ENCODE data around the gene SH3PXD2A. TPM values are rescaled to one million over a fixed set of nuclear protein-coding genes. Genes with fewer than 3 reads are reported as not detected.
A peak's percentile ranks its signal among the peaks of the same experiment; 100 is the strongest.
"Not testable (repeated sequence)": the region's sequence is repeated elsewhere in the genome, so short reads cannot be mapped to it uniquely, and the experiment has no call there.

Gene SH3PXD2A
- total RNA-seq, 1 donor from 2014 or later: 8.3 TPM

DNA sequence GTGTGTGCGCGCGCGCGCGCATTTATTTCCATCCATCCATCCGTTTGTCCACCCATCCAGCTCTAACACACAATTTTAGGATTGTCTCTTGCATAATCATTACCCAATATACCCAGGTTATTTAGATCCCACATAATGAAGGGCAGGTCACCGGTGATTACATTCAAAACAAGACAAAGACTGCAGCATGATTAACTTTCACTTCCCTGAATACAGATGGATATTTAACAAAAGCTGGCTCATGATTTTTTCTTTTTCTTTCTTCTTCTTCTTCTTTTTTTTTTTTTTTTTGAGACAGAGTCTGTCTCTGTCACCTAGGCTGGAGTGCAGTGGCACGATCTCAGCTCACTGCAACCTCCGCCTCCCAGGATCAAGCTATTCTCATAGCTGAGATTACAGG, 86.2 kb downstream of the SH3PXD2A start:
- H3K36me3 Mint-ChIP-seq (ENCODE audit: low read depth): no peaks in the 10 kb centered on the region
- intact Hi-C loops (cut with micrococcal nuclease): no loop called here
- no peaks in the 10 kb centered on the region for H3K9me3 Mint-ChIP-seq
- peaks cover 42% of the 10 kb centered on the region for H3K4me1 Mint-ChIP-seq
- H3K4me3 Mint-ChIP-seq: no peak overlapping the region
- peaks cover 11% of the 10 kb centered on the region for H3K27me3 Mint-ChIP-seq
- no peak for DNase-seq
- H3K27ac Mint-ChIP-seq: no peak overlapping the region

DNA sequence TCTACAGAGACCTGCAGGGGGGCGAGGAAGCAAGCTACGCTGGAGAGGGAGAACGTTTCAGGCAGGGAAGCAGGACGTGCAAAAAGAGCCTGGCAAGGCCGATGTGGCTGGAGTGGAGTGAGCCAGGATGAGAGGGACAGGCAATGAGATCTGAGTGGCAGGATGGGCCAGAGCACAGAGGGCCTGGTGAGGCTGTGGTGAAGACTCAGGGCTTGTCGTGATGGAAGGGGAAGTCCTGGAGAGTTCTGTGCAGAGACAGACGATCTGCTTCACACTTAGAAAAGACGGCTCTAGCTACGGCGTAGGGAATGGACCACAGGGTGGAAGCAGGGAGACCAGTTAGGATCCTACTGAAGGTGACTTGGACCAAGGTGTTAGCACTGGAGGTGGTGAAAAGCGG, 87.0 kb downstream of the SH3PXD2A start:
- H3K27me3 Mint-ChIP-seq: peaks cover 11% of the 10 kb centered on the region
- no peak for DNase-seq
- H3K4me1 Mint-ChIP-seq: peaks cover 51% of the 10 kb centered on the region
- intact Hi-C loops (cut with micrococcal nuclease): no loop called here
- no peak overlapping the region for H3K4me3 Mint-ChIP-seq
- no peak overlapping the region for H3K27ac Mint-ChIP-seq
- H3K36me3 Mint-ChIP-seq (ENCODE audit: low read depth): no peaks in the 10 kb centered on the region
- no peaks in the 10 kb centered on the region for H3K9me3 Mint-ChIP-seq

DNA sequence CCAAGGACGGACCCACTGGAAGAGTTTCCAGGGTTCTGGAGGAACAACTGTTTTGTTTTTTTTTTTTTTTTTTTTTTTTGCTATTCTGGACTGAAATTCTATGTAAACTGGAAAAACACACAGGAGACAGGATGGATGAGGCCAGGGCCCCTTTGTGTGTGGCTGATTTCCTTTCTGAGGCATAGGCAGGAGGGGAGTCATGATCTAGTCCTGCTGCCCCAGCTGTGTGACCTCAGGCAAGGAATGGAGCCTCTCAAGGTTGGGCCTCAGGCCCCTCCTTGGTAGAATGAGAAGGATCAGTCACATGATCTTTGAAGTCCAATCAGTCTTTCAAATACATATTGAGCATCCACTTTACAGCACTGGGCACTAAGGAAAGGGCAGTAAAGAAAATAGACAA, 87.6 kb downstream of the SH3PXD2A start:
- DNase-seq: no peak
- H3K4me3 Mint-ChIP-seq: no peak overlapping the region
- intact Hi-C loops (cut with micrococcal nuclease): no loop called here
- H3K4me1 Mint-ChIP-seq: peaks cover 55% of the 10 kb centered on the region
- H3K9me3 Mint-ChIP-seq: no peaks in the 10 kb centered on the region
- peaks cover 11% of the 10 kb centered on the region for H3K27me3 Mint-ChIP-seq
- H3K36me3 Mint-ChIP-seq (ENCODE audit: low read depth): no peaks in the 10 kb centered on the region
- no peak overlapping the region for H3K27ac Mint-ChIP-seq

DNA sequence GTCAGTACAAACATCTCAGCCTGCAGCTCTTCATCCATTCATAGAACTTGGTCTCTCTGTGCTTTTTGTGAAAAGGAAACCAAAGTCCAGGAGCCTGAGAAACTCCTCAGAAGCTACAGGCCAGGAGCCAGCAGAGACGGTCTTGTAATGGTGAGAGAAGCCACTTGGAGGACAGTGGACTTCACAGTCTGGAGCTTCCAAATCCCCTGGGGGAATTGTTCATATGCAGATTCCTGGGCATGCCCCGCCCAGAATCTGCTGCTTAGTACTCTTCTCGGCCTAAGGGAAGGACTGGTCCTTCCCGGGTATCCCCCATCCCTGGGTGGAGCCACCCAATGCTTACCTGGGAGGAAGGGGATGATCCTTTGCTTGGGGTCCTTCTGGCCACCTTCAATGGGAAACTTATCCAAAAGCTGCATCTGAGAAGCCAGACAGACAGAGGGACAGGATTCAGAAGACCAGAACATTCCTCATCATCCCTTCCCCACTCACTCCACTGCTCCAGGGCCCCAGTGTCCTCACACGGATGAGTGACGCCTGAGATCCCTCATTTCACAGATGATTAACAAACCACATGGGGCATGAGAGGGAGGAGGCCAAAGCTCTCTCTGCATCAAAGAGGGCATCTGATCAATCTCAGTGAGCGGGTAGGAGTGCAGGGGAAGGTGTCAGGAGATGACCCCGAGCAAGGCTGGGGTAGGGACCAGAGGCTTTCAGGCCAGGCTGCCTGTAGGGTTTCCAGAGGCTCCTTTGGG, 88.4 kb downstream of the SH3PXD2A start:
- no peak for DNase-seq
- Mint-ChIP-seq H3K4me3 (no peak overlapping the region), H3K27me3 (peaks cover 11% of the 10 kb centered on the region), H3K27ac (no peak overlapping the region), H3K9me3 (no peaks in the 10 kb centered on the region), H3K4me1 (peaks cover 49% of the 10 kb centered on the region), H3K36me3 (ENCODE audit: low read depth) (no peaks in the 10 kb centered on the region)
- intact Hi-C loops (cut with micrococcal nuclease): no loop called here

DNA sequence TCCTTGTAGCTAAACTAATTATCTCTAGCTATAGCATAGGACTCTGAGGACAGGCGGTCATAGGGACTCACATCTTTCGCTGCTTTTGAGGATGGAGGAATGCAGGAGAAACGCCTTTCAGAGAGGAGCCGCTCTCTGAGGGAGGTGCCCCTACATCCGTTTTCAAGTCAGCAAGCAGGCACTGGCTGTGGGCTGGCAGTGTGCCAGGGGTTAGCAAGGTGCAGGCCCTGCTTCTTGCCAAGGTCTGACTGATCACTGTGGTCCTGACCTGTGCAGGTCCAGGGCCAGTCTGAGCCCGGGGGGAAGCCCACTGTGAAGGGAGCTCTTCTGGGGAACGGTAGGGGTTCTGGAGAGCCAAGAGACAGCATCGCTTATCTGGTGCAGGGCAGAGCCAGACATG, 89.4 kb downstream of the SH3PXD2A start:
- DNase-seq: peak; percentile 80
- Mint-ChIP-seq H3K36me3 (ENCODE audit: low read depth) (no peaks in the 10 kb centered on the region), H3K27me3 (peaks cover 6% of the 10 kb centered on the region), H3K4me3 (no peak overlapping the region), H3K27ac (no peak overlapping the region), H3K4me1 (peaks cover 47% of the 10 kb centered on the region), H3K9me3 (no peaks in the 10 kb centered on the region)
- intact Hi-C loops (cut with micrococcal nuclease): no loop called here

DNA sequence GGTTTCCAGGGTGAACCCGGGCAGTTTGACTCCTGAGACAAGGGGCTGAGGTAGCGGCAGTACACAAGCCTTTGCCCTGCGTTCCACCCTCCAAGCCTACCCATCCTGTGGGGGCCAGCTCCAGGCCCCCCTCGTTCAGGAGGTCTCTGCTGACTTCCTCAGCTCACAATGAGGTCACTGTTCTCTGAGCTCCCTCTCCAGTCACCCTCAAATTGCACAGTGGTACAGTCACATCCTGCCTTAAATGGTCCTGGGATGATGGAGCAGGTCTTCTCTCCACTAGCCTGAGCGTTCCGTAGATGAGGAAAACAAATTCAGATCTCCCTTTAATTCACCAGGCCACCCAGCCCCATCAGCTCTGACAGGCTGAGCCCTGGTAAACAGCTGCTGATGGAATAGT, 90.2 kb downstream of the SH3PXD2A start:
- H3K36me3 Mint-ChIP-seq (ENCODE audit: low read depth): no peaks in the 10 kb centered on the region
- H3K27ac Mint-ChIP-seq: no peak overlapping the region
- peaks cover 47% of the 10 kb centered on the region for H3K4me1 Mint-ChIP-seq
- intact Hi-C loops (cut with micrococcal nuclease): no loop called here
- H3K27me3 Mint-ChIP-seq: peaks cover 5% of the 10 kb centered on the region
- no peak overlapping the region for H3K4me3 Mint-ChIP-seq
- no peaks in the 10 kb centered on the region for H3K9me3 Mint-ChIP-seq
- DNase-seq: no peak

DNA sequence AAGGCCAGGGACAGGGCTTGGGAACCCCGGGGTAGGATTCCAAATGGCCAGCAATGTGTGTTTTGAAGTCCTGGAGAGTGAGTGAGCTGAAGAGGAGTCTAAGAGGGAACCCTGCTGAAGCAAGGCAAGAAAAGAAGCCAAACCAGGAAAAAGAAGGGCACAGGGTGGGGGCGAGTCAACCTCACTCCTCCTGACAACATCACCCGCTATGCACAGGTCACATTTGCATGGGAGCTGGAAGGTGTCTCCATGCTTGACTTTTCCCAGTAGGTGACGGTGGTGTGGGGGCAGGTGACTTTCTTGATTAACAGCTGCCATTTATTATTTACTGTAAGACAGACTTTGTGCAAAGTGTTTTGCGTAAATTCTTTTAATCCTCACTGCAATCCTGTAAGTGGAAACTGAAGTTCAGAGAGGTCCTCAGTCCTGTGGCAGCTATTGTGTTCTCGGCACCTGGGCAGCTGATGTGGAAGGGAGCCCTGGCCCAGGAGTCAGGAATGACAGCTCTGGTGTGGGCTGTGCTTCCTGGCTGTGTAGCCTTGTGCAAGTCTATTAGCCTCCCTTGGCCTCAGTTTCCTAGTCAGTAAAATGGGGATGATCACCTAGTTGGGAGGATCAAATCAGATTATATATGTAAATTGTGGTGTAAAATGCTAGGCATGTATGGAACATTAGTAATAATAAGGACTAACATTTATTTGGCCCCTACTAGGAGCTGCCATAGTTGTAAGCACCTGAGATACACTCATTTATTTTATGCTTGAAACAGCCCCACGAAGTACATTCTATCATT, 90.9 kb downstream of the SH3PXD2A start:
- Mint-ChIP-seq H3K36me3 (ENCODE audit: low read depth) (no peaks in the 10 kb centered on the region), H3K9me3 (no peaks in the 10 kb centered on the region), H3K4me1 (peaks cover 50% of the 10 kb centered on the region), H3K27me3 (peaks cover 5% of the 10 kb centered on the region), H3K27ac (no peak overlapping the region), H3K4me3 (peak overlapping the region; percentile 6)
- intact Hi-C loops (cut with micrococcal nuclease): no loop called here
- DNase-seq: no peak

DNA sequence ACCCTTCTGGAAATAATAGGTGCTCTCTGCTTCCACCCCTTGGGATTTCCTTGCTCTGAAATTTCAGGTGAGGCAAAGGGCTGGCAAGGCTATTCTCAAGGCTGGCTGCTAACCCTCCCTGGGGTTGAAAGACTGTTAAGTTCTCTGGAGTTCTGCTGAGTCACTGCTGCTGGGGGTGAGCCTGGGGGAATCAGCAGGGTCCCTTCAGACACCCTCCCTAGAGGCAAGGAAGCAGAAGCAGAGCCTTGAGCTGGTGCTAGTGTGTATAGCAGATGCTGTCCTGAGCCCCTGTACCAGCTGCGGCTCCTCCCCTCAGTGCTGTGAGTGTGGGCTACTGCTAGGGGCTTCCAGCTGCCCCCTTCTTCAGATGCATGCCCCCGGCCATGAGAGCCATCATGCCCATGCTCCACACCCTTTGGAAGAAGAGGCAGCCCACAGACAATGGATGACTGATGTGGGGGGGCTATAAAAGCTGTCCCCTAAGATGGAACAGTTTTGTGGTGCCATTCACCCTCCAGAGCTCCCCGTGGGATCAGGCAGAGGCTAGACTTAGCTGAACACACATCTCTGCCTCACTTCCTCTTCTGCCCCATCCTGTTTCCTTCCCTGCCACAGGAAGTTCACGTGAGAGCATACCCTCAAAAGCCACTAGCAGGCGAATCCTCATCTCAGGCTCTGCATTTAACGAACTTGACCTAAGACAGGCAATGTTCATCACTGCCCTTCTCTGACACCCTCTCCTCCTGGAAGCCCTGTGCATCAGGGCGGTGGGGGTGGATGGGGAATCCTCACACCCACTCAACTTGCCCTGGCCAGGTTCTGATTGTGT, 91.8 kb downstream of the SH3PXD2A start:
- Mint-ChIP-seq H3K27me3 (peaks cover 2% of the 10 kb centered on the region), H3K27ac (no peak overlapping the region), H3K9me3 (no peaks in the 10 kb centered on the region), H3K4me1 (peaks cover 54% of the 10 kb centered on the region), H3K4me3 (peak overlapping the region; percentile 6), H3K36me3 (ENCODE audit: low read depth) (no peaks in the 10 kb centered on the region)
- intact Hi-C loops (cut with micrococcal nuclease): no loop called here
- peak; percentile 75 for DNase-seq

DNA sequence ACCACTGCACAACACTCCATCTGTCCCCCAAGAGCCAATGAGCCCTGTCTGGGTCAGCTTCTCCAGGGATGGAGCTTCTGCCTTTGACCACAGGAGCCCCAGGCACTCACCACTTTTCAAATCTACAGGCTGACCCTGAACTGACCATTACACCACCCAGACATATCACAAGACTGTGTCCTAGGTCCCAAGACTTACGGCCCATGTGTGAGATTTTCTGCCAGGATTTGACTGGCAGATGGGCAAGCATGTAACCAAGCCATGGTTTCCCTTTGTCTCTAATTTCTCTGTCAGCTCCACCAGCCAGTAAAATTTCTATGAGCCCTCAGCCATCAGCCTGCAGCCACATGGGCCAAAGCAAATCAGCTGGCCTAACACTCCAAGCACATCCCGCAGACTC, 92.5 kb downstream of the SH3PXD2A start:
- DNase-seq: no peak
- peak overlapping the region; percentile 7 for H3K27ac Mint-ChIP-seq
- H3K9me3 Mint-ChIP-seq: no peaks in the 10 kb centered on the region
- H3K27me3 Mint-ChIP-seq: peaks cover 2% of the 10 kb centered on the region
- H3K36me3 Mint-ChIP-seq (ENCODE audit: low read depth): no peaks in the 10 kb centered on the region
- no peak overlapping the region for H3K4me3 Mint-ChIP-seq
- intact Hi-C loops (cut with micrococcal nuclease): no loop called here
- H3K4me1 Mint-ChIP-seq: peaks cover 56% of the 10 kb centered on the region

DNA sequence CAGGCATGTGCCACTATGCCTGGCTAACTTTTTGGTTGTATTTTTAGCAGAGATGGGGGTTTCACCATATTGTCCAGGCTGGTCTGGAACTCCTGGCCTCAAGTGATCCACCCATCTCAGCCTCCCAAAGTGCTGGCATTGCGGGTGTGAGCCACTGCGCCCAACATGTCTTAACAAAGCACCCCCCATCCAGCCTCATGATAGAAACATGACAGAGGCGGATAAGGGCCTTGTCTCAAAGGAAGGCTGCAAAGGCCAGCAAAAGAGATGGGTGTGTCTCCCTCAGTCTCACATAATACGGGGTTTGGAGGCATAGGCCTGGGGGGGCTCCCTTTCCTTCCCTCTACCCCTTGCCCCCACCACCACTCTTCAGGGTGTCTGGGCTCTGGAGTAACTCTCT, 93.2 kb downstream of the SH3PXD2A start:
- H3K27me3 Mint-ChIP-seq: peaks cover 4% of the 10 kb centered on the region
- no peaks in the 10 kb centered on the region for H3K36me3 Mint-ChIP-seq (ENCODE audit: low read depth)
- H3K27ac Mint-ChIP-seq: no peak overlapping the region
- no peak for DNase-seq
- peaks cover 63% of the 10 kb centered on the region for H3K4me1 Mint-ChIP-seq
- H3K9me3 Mint-ChIP-seq: no peaks in the 10 kb centered on the region
- intact Hi-C loops (cut with micrococcal nuclease): no loop called here
- H3K4me3 Mint-ChIP-seq: no peak overlapping the region

DNA sequence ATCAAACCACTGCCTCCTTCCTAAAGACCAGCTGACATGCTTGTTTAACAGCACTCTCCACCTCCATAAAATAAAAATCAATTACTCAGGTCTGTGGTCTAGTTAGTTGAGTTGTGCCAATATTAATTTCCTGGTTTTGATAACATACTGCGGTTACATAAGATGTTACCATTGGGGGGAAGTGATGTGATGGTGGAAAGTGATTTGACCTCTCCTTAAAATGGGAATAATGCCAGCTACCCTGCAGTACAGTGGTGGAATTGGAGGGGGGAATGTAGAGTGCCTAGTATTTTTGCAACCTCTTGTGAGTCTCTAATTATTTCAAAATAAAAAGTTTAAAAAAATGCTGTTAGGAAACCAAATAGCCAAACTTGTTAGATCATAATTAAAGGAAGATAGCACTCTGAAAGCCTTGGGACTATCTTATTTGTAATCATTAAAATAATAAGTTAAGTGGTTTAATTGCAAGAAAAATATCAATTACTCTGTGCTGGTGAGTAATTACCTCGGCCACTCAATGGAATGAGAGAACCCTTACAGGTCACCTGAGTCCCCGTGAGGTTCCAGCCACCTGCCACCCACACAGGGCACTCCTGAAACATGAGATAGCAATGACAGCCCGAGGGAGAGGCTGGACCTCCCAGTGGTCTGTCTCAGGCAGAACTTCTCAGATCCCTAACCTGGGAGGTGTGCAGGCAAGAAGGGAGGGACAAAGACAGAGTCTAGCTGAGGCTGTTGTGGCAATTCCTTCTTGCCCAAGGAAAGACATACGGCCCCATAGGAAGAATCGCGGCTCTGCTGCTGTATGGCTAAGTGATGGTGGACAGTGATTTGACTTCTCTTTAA, 94.1 kb downstream of the SH3PXD2A start:
- Mint-ChIP-seq H3K9me3 (no peaks in the 10 kb centered on the region), H3K27ac (no peak overlapping the region)

DNA sequence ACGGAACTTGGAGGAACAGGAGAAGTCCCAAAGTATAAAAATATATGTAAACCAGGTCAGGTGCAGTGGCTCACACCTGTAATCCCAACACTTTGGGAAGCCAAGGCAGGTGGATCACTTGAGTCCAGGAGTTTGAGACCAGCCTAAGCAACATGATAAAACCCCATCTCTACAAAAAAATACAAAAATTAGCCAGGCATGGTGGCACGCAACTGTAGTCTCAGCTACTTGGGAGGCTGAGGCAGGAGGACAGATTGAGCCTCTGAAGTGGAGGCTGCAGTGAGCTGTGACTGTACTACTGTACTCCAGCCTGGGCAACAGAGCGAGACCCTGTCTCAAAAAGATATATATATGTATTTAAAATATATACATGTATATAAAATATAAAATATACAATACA, 95.1 kb downstream of the SH3PXD2A start:
- Mint-ChIP-seq H3K4me1 (peaks cover 61% of the 10 kb centered on the region), H3K27me3 (peaks cover 12% of the 10 kb centered on the region)
- DNase-seq; H3K4me3 Mint-ChIP-seq; H3K36me3 Mint-ChIP-seq (ENCODE audit: low read depth); intact Hi-C loops (cut with micrococcal nuclease); H3K9me3 Mint-ChIP-seq; H3K27ac Mint-ChIP-seq: not testable (repeated sequence)

More for the DNA sequence above, 94.1 kb downstream of the SH3PXD2A start:
- no peak overlapping the region for H3K4me3 Mint-ChIP-seq
- H3K4me1 Mint-ChIP-seq: peaks cover 68% of the 10 kb centered on the region
- intact Hi-C loops (cut with micrococcal nuclease): no loop called here
- peaks cover 8% of the 10 kb centered on the region for H3K27me3 Mint-ChIP-seq
- no peaks in the 10 kb centered on the region for H3K36me3 Mint-ChIP-seq (ENCODE audit: low read depth)
- DNase-seq: no peak

DNA sequence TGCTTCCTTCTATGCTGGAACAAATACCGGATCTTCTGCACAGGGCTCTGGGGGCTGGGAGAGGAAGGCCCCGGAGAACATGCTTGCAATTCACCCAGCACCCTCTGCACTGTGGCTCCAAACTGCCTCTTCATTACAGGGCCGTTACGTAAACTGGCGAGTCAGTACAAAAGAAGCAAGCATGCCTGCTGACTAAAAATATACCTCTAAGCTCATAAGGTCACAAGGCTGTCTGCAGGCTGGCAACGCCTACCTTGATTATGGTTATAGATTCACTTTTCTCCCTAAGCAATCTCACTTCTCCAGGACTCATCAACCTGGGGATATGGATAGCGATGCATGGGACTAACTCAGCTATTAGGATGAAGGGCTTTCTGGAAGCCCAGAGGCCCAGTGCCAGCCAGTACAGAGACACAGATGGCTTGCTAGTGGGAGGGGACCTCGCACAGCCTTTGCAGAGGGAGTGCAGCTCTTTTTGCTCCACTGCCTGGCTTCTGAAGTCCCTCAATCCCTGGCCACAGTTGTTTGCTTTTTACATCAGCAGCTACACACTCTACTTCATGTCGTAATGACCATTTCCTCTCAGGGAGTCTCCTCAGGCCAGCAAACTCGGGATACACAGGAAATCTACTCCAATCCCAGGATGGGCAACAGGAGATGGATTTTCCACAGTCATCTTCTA, 96.1 kb downstream of the SH3PXD2A start:
- intact Hi-C loops (cut with micrococcal nuclease): loop anchor here (2.0 to 5.0 kb wide), 3 partner anchors 14 to 98 kb away; partner anchors contain the start of gene SH3PXD2A
- Mint-ChIP-seq H3K4me1 (peaks cover 57% of the 10 kb centered on the region), H3K4me3 (peak overlapping the region; percentile 67), H3K36me3 (ENCODE audit: low read depth) (no peaks in the 10 kb centered on the region), H3K9me3 (no peaks in the 10 kb centered on the region), H3K27ac (peak overlapping the region; percentile 85), H3K27me3 (peaks cover 14% of the 10 kb centered on the region)
- peak; percentile 76 for DNase-seq
